Measurements from ENCODE around the gene ZMYM3.
"Not testable (repeated sequence)": the region's sequence is repeated elsewhere in the genome, so short reads cannot be mapped to it uniquely, and the experiment has no call there.

ZMYM3 gene

GRCh38 chrX:71268624-71269023, 14.7 kb upstream of the ZMYM3 start:
- H2AK5ac ChIP-seq (ENCODE audit: low read length); H3K4me3 ChIP-seq (ENCODE audit: low read length); H3K27ac ChIP-seq (ENCODE audit: low read depth, low read length); H3K79me1 ChIP-seq (ENCODE audit: low read length); H3K23ac ChIP-seq (ENCODE audit: low read length); DNase-seq; H3K27me3 ChIP-seq (ENCODE audit: insufficient read depth, low read length, poor library complexity); H3K36me3 ChIP-seq (ENCODE audit: control insufficient read depth, insufficient read depth, low read length); H3K18ac ChIP-seq (ENCODE audit: low read length); H2BK120ac ChIP-seq (ENCODE audit: low read depth, low read length); H2BK5ac ChIP-seq (ENCODE audit: low read length); H4K8ac ChIP-seq (ENCODE audit: low read depth, low read length); H3K56ac ChIP-seq (ENCODE audit: low read length); H3K4ac ChIP-seq (ENCODE audit: low read depth, low read length); H3K4me2 ChIP-seq (ENCODE audit: low read length); H3K4me1 ChIP-seq (ENCODE audit: control insufficient read depth, low read depth, low read length); H2BK15ac ChIP-seq (replicated peaks; ENCODE audit: low read depth); H3K79me2 ChIP-seq (ENCODE audit: control insufficient read depth, insufficient read depth, low read length); H3K9ac ChIP-seq (ENCODE audit: low read length); H4K5ac ChIP-seq (ENCODE audit: low read length): not testable (repeated sequence)

- Histone ChIP-seq H2BK15ac (replicated peaks; ENCODE audit: low read depth) (no peak overlapping the region), H3K79me2 (ENCODE audit: control insufficient read depth, insufficient read depth, low read length) (peaks cover 13% of the 10 kb centered on the region), H3K23ac (ENCODE audit: low read length) (no peak overlapping the region), H2AK5ac (ENCODE audit: low read length) (no peak overlapping the region), H4K5ac (ENCODE audit: low read length) (no peak overlapping the region), H2BK5ac (ENCODE audit: low read length) (no peak overlapping the region), H3K27me3 (ENCODE audit: insufficient read depth, low read length, poor library complexity) (no peaks in the 10 kb centered on the region), H2BK120ac (ENCODE audit: low read depth, low read length) (no peak overlapping the region), H3K9ac (ENCODE audit: low read length) (no peak overlapping the region), H3K4me2 (ENCODE audit: low read length) (no peak overlapping the region), H3K27ac (ENCODE audit: low read depth, low read length) (no peak overlapping the region), H3K4me1 (ENCODE audit: control insufficient read depth, low read depth, low read length) (no peaks in the 10 kb centered on the region), H3K36me3 (ENCODE audit: control insufficient read depth, insufficient read depth, low read length) (no peaks in the 10 kb centered on the region), H3K79me1 (ENCODE audit: low read length) (no peaks in the 10 kb centered on the region), H3K18ac (ENCODE audit: low read length) (no peak overlapping the region), H4K8ac (ENCODE audit: low read depth, low read length) (no peak overlapping the region), H3K56ac (ENCODE audit: low read length) (no peak overlapping the region), H3K4me3 (ENCODE audit: low read length) (no peak overlapping the region), H3K4ac (ENCODE audit: low read depth, low read length) (no peak overlapping the region)
- WGBS (ENCODE audit: extremely low coverage, insufficient coverage, low lambda C conversion rate): no CpG with 5 or more reads among the region's 4 CpGs
- no peak for DNase-seq
Measured at GRCh38 chrX:71256856-71257255, 2.9 kb upstream of the ZMYM3 start.

- H3K4me1 ChIP-seq (ENCODE audit: control insufficient read depth, low read depth, low read length): no peaks in the 10 kb centered on the region
- no peak overlapping the region for H3K56ac ChIP-seq (ENCODE audit: low read length)
- no peaks in the 10 kb centered on the region for H3K79me1 ChIP-seq (ENCODE audit: low read length)
- no peak overlapping the region for H3K23ac ChIP-seq (ENCODE audit: low read length)
- H2BK120ac ChIP-seq (ENCODE audit: low read depth, low read length): no peak overlapping the region
- H4K8ac ChIP-seq (ENCODE audit: low read depth, low read length): no peak overlapping the region
- no peaks in the 10 kb centered on the region for H3K27me3 ChIP-seq (ENCODE audit: insufficient read depth, low read length, poor library complexity)
- no peak for DNase-seq
- H3K4me3 ChIP-seq (ENCODE audit: low read length): no peak overlapping the region
- peaks cover 16% of the 10 kb centered on the region for H3K79me2 ChIP-seq (ENCODE audit: control insufficient read depth, insufficient read depth, low read length)
- H3K4me2 ChIP-seq (ENCODE audit: low read length): no peak overlapping the region
- H3K4ac ChIP-seq (ENCODE audit: low read depth, low read length): no peak overlapping the region
- H3K27ac ChIP-seq (ENCODE audit: low read depth, low read length): no peak overlapping the region
- no peak overlapping the region for H2AK5ac ChIP-seq (ENCODE audit: low read length)
- H2BK15ac ChIP-seq (replicated peaks; ENCODE audit: low read depth): no peak overlapping the region
- no peak overlapping the region for H2BK5ac ChIP-seq (ENCODE audit: low read length)
- H3K36me3 ChIP-seq (ENCODE audit: control insufficient read depth, insufficient read depth, low read length): no peaks in the 10 kb centered on the region
- no peak overlapping the region for H3K18ac ChIP-seq (ENCODE audit: low read length)
- H3K9ac ChIP-seq (ENCODE audit: low read length): no peak overlapping the region
- WGBS (ENCODE audit: extremely low coverage, insufficient coverage, low lambda C conversion rate): no CpG with 5 or more reads among the region's 6 CpGs
- no peak overlapping the region for H4K5ac ChIP-seq (ENCODE audit: low read length)
Measured at GRCh38 chrX:71256051-71256450, 2.1 kb upstream of the ZMYM3 start.

- H2BK5ac ChIP-seq (ENCODE audit: low read length): peak overlapping the region; percentile 80
- no peak overlapping the region for H4K5ac ChIP-seq (ENCODE audit: low read length)
- H3K4ac ChIP-seq (ENCODE audit: low read depth, low read length): peak overlapping the region; percentile 95
- no peak overlapping the region for H2BK15ac ChIP-seq (replicated peaks; ENCODE audit: low read depth)
- peaks cover 1% of the 10 kb centered on the region for H3K79me1 ChIP-seq (ENCODE audit: low read length)
- H3K56ac ChIP-seq (ENCODE audit: low read length): peak overlapping the region; percentile 93
- no peaks in the 10 kb centered on the region for H3K4me1 ChIP-seq (ENCODE audit: control insufficient read depth, low read depth, low read length)
- H2BK120ac ChIP-seq (ENCODE audit: low read depth, low read length): no peak overlapping the region
- peak; percentile 60 for DNase-seq
- H3K79me2 ChIP-seq (ENCODE audit: control insufficient read depth, insufficient read depth, low read length): peaks cover 16% of the 10 kb centered on the region
- H3K9ac ChIP-seq (ENCODE audit: low read length): peak overlapping the region; percentile 91
- H3K27ac ChIP-seq (ENCODE audit: low read depth, low read length): peak overlapping the region; percentile 90
- H3K18ac ChIP-seq (ENCODE audit: low read length): peak overlapping the region; percentile 69
- no peaks in the 10 kb centered on the region for H3K27me3 ChIP-seq (ENCODE audit: insufficient read depth, low read length, poor library complexity)
- H3K23ac ChIP-seq (ENCODE audit: low read length): no peak overlapping the region
- H2AK5ac ChIP-seq (ENCODE audit: low read length): no peak overlapping the region
- peak overlapping the region; percentile 34 for H3K4me2 ChIP-seq (ENCODE audit: low read length)
- no CpG with 5 or more reads among the region's 35 CpGs for WGBS (ENCODE audit: extremely low coverage, insufficient coverage, low lambda C conversion rate)
- peaks cover 2% of the 10 kb centered on the region for H3K36me3 ChIP-seq (ENCODE audit: control insufficient read depth, insufficient read depth, low read length)
- H4K8ac ChIP-seq (ENCODE audit: low read depth, low read length): no peak overlapping the region
- peak overlapping the region; percentile 83 for H3K4me3 ChIP-seq (ENCODE audit: low read length)
Measured at GRCh38 chrX:71253253-71254091, 468 bp downstream of the ZMYM3 start.

- Histone ChIP-seq H3K4me1 (ENCODE audit: control insufficient read depth, low read depth, low read length) (no peaks in the 10 kb centered on the region), H3K27ac (ENCODE audit: low read depth, low read length) (no peak overlapping the region)
- WGBS (ENCODE audit: extremely low coverage, insufficient coverage, low lambda C conversion rate): 100% methylated on average over 1 of the region's 2 CpGs
Measured at GRCh38 chrX:71252221-71252620, 1.7 kb downstream of the ZMYM3 start.

More at GRCh38 chrX:71252221-71252620, 1.7 kb downstream of the ZMYM3 start:
- Histone ChIP-seq H3K18ac (ENCODE audit: low read length) (no peak overlapping the region), H3K79me2 (ENCODE audit: control insufficient read depth, insufficient read depth, low read length) (peaks cover 16% of the 10 kb centered on the region), H3K9ac (ENCODE audit: low read length) (peak overlapping the region; percentile 73), H4K5ac (ENCODE audit: low read length) (no peak overlapping the region), H3K4me2 (ENCODE audit: low read length) (peak overlapping the region; percentile 9), H2BK120ac (ENCODE audit: low read depth, low read length) (no peak overlapping the region), H3K23ac (ENCODE audit: low read length) (no peak overlapping the region), H3K79me1 (ENCODE audit: low read length) (peaks cover 1% of the 10 kb centered on the region), H2AK5ac (ENCODE audit: low read length) (no peak overlapping the region), H3K4ac (ENCODE audit: low read depth, low read length) (no peak overlapping the region), H3K4me3 (ENCODE audit: low read length) (peak overlapping the region; percentile 3), H3K56ac (ENCODE audit: low read length) (peak overlapping the region; percentile 68), H4K8ac (ENCODE audit: low read depth, low read length) (no peak overlapping the region), H3K27me3 (ENCODE audit: insufficient read depth, low read length, poor library complexity) (no peaks in the 10 kb centered on the region), H2BK5ac (ENCODE audit: low read length) (no peak overlapping the region), H2BK15ac (replicated peaks; ENCODE audit: low read depth) (no peak overlapping the region), H3K36me3 (ENCODE audit: control insufficient read depth, insufficient read depth, low read length) (peaks cover 4% of the 10 kb centered on the region)
- DNase-seq: no peak
